GM12801 (cell line): ENCODE measurements around the gene IGF2R.

Source experiments
- CTCF ChIP-seq: IDR thresholded peaks from one replicate; pipeline ENCODE4 v1.5.1; 2011; ENCODE audit warnings: control low read depth; ENCODE audit not compliant: insufficient read length; ENCODE audit errors: extremely low read depth

IGF2R gene

GRCh38 chr6:160111806-160112205 is 142.9 kb downstream of the IGF2R start:
- TF ChIP-seq CTCF, result no peak

- no peak for TF ChIP-seq CTCF
Observed at GRCh38 chr6:160112628-160113299, 143.9 kb downstream of the IGF2R start.

GRCh38 chr6:160115421-160115820 is 146.5 kb downstream of the IGF2R start:
- no peak for TF ChIP-seq CTCF

GRCh38 chr6:160116411-160116810 is 147.5 kb downstream of the IGF2R start:
- TF ChIP-seq CTCF, result no peak

- TF ChIP-seq CTCF, result no peak
Observed at GRCh38 chr6:160117137-160117536, 148.3 kb downstream of the IGF2R start.

- no peak for TF ChIP-seq CTCF
Observed at GRCh38 chr6:160118620-160119229, 149.8 kb downstream of the IGF2R start.

GRCh38 chr6:160120087-160120486 is 151.2 kb downstream of the IGF2R start:
- TF ChIP-seq CTCF, result no peak
